H1 (cell line): ENCODE results near the gene RCL1.
A peak's percentile ranks its signal among the peaks of the same experiment; 100 is the strongest.

Source experiments
- CEBPB ChIP-seq: IDR thresholded peaks from 2 replicates; pipeline ENCODE4 v1.6.1; 2012; ENCODE audit warnings: low read depth, low read length
- CTCF ChIP-seq, 3 experiments: IDR thresholded peaks; 1 replicate in 2 of 3; 2 replicates in 1 of 3; pipeline versions ENCODE4 v1.5.1 to v1.6.1; 2011; ENCODE audit warnings: low read length in 3 of 3, mild to moderate bottlenecking in 3 of 3, inconsistent platforms in 2 of 3, low read depth in 1 of 3, moderate library complexity in 1 of 3; ENCODE audit not compliant: insufficient read depth in 1 of 3; ENCODE audit errors: control extremely low read depth in 1 of 3
- EP300 ChIP-seq, 2 experiments: IDR thresholded peaks; 1 replicate in 1 of 2; 2 replicates in 1 of 2; pipeline ENCODE4 v1.6.1; 2011 to 2012; ENCODE audit warnings: low read depth in 2 of 2, low read length in 2 of 2, mild to moderate bottlenecking in 2 of 2, borderline replicate concordance in 1 of 2, inconsistent platforms in 1 of 2, moderate library complexity in 1 of 2
- EZH2 ChIP-seq: fragments of 200-600 bp; sonication (generic); IDR thresholded peaks from 2 replicates; pipeline ENCODE4 v1.7.1; 2012; ENCODE audit warnings: low read depth, mild to moderate bottlenecking, moderate library complexity, low read length, inconsistent platforms; ENCODE audit not compliant: severe bottlenecking
- HDAC6 ChIP-seq: IDR thresholded peaks from one replicate; pipeline ENCODE4 v1.7.1; 2012; ENCODE audit warnings: low read depth, mild to moderate bottlenecking, inconsistent platforms, low read length, moderate library complexity
- JUN ChIP-seq: IDR thresholded peaks from 2 replicates; pipeline ENCODE4 v1.6.1; 2011; ENCODE audit warnings: low read depth, mild to moderate bottlenecking, improper control_type of control experiment, low read length
- MAFK ChIP-seq: IDR thresholded peaks from 2 replicates; pipeline ENCODE4 v1.6.1; 2012; ENCODE audit warnings: low read depth, mild to moderate bottlenecking, improper control_type of control experiment, low read length
- NRF1 ChIP-seq: IDR thresholded peaks from 2 replicates; pipeline ENCODE4 v1.6.1; 2011; ENCODE audit warnings: mild to moderate bottlenecking, low read depth, low read length, improper control_type of control experiment
- RAD21 ChIP-seq, 2 experiments: IDR thresholded peaks in 1 of 2; conservative IDR thresholded peaks in 1 of 2; 2 replicates each; pipeline ENCODE4 v1.6.1; 2011; ENCODE audit warnings: low read depth in 2 of 2, low read length in 2 of 2, improper control_type of control experiment in 1 of 2, inconsistent platforms in 1 of 2, mild to moderate bottlenecking in 1 of 2, moderate library complexity in 1 of 2
- SIN3A ChIP-seq, 2 experiments: IDR thresholded peaks in 1 of 2; conservative IDR thresholded peaks in 1 of 2; 2 replicates each; pipeline ENCODE4 v1.6.1; 2011 to 2012; ENCODE audit warnings: low read length in 2 of 2, improper control_type of control experiment in 1 of 2, low read depth in 1 of 2, mild to moderate bottlenecking in 1 of 2
- USF2 ChIP-seq: IDR thresholded peaks from 2 replicates; pipeline ENCODE4 v1.6.1; 2011; ENCODE audit warnings: low read length, improper control_type of control experiment
- YY1 ChIP-seq: IDR thresholded peaks from 2 replicates; pipeline ENCODE4 v1.6.1; 2011; ENCODE audit warnings: low read depth, mild to moderate bottlenecking, low read length

GRCh38 chr9:4792572-4793458 lies at the start of gene RCL1:
- TF ChIP-seq NRF1 (no peak), SIN3A (conservative IDR thresholded peaks at IDR 0.05 in 1 of 2, IDR thresholded peaks at IDR 0.05 in 1 of 2; ENCODE audit: low read depth in 1 of 2, low read length in 2 of 2) (peak; percentile 74 to 94; a peak in 2 of 4 replicates), MAFK (no peak), CEBPB (no peak), EP300 (IDR thresholded peaks at IDR 0.05; ENCODE audit: borderline replicate concordance in 1 of 2, low read depth in 2 of 2, low read length in 2 of 2) (no peak; a peak in 1 of 3 replicates), RAD21 (IDR thresholded peaks at IDR 0.05 in 1 of 2, conservative IDR thresholded peaks at IDR 0.05 in 1 of 2; ENCODE audit: low read depth in 2 of 2, low read length in 2 of 2) (no peak), CTCF (IDR thresholded peaks at IDR 0.05; ENCODE audit: control extremely low read depth in 1 of 3, insufficient read depth in 1 of 3, low read depth in 1 of 3, low read length in 3 of 3) (no peak), YY1 (0 out of 2 replicates have a peak, but pooled peaks have one; percentile 10), EZH2 (no peak), USF2 (peak; percentile 29; the same call in 1 of the 2 replicates), JUN (no peak), HDAC6 (no peak)
